Osteoblast (primary cell): ENCODE data around the gene BAZ1B. TPM values are rescaled to one million over a fixed set of nuclear protein-coding genes. Genes with fewer than 3 reads are reported as not detected.
"Not testable (repeated sequence)": the region's sequence is repeated elsewhere in the genome, so short reads cannot be mapped to it uniquely, and the experiment has no call there.

Experiments
- DNase-seq: peaks from one replicate; pipeline ENCODE4 v3.0.0; 2011; ENCODE audit warnings: low spot score, mixed read lengths; ENCODE audit not compliant: insufficient read length; ENCODE audit errors: missing footprints
- H2AFZ ChIP-seq: 2 replicates; pipeline ENCODE4 v1.6.0; 2011; ENCODE audit warnings: mild to moderate bottlenecking, low read length
- H3K27ac ChIP-seq: 2 replicates; pipeline ENCODE4 v1.5.1; 2011; ENCODE audit warnings: mild to moderate bottlenecking, low read depth, low read length, moderate library complexity
- H3K27me3 ChIP-seq: 2 replicates; pipeline ENCODE4 v1.6.0; 2012; ENCODE audit warnings: mild to moderate bottlenecking, control low read depth, inconsistent platforms, low read length, moderate library complexity; ENCODE audit not compliant: insufficient read depth
- H3K36me3 ChIP-seq: 2 replicates; pipeline ENCODE4 v1.5.1; 2011; ENCODE audit warnings: mild to moderate bottlenecking, low read length, control low read depth, moderate library complexity; ENCODE audit not compliant: insufficient read depth
- H3K4me1 ChIP-seq: 2 replicates; pipeline ENCODE4 v1.5.1; 2011; ENCODE audit warnings: mild to moderate bottlenecking, low read length, control low read depth, moderate library complexity; ENCODE audit not compliant: insufficient read depth
- H3K4me2 ChIP-seq: 2 replicates; pipeline ENCODE4 v1.6.0; 2011; ENCODE audit warnings: mild to moderate bottlenecking, low read length; ENCODE audit not compliant: insufficient read depth
- H3K4me3 ChIP-seq: fragments of 200-600 bp; sonication (generic); 3 replicates; pipeline ENCODE4 v1.5.1; 2012; ENCODE audit warnings: mild to moderate bottlenecking, low read length, inconsistent platforms; ENCODE audit not compliant: insufficient read depth
- H3K79me2 ChIP-seq: 2 replicates; pipeline ENCODE4 v1.6.0; 2012; ENCODE audit warnings: mild to moderate bottlenecking, low read length, control low read depth, inconsistent platforms; ENCODE audit not compliant: insufficient read depth
- H3K9me3 ChIP-seq: 2 replicates; pipeline ENCODE4 v1.5.1; 2011; ENCODE audit warnings: low read depth, low read length, control low read depth
- H4K20me1 ChIP-seq: 2 replicates; pipeline ENCODE4 v1.6.0; 2012; ENCODE audit warnings: mild to moderate bottlenecking, low read length, control low read depth; ENCODE audit not compliant: insufficient read depth
- CTCF ChIP-seq: IDR thresholded peaks from 2 replicates; pipeline ENCODE4 v1.5.1; 2011; ENCODE audit warnings: mild to moderate bottlenecking, low read depth, low read length, moderate library complexity; ENCODE audit errors: extremely low read depth
- total RNA-seq: library from RNA; depleted of rRNA; stranded (reverse); fragments of >200 nt; gene quantifications from 2 replicates; pipeline ENCODE4 v1.2.3, GENCODE V29; 2012

BAZ1B gene
- total RNA-seq, 1 donor: 61.2 TPM

GRCh38 chr7:73470208-73470607, 51.9 kb downstream of the BAZ1B start:
- Histone ChIP-seq H4K20me1 (no peaks in the 10 kb centered on the region), H3K9me3 (no peaks in the 10 kb centered on the region), H3K4me1 (no peaks in the 10 kb centered on the region), H3K36me3 (peaks cover 69% of the 10 kb centered on the region), H3K79me2 (peaks cover 51% of the 10 kb centered on the region), H3K27me3 (no peaks in the 10 kb centered on the region), H3K4me3 (no peak overlapping the region), H3K4me2 (no peak overlapping the region), H3K27ac (no peak overlapping the region), H2AFZ (no peak overlapping the region)
- no peak for DNase-seq
- no peak for TF ChIP-seq CTCF

GRCh38 chr7:73467046-73467445, 55.0 kb downstream of the BAZ1B start:
- Histone ChIP-seq H3K79me2 (peaks cover 25% of the 10 kb centered on the region), H3K36me3 (peaks cover 80% of the 10 kb centered on the region)
- not testable (repeated sequence) for H2AFZ ChIP-seq, DNase-seq, H3K4me1 ChIP-seq, H3K9me3 ChIP-seq, H3K27ac ChIP-seq, H3K4me3 ChIP-seq, H4K20me1 ChIP-seq, H3K4me2 ChIP-seq, H3K27me3 ChIP-seq

GRCh38 chr7:73466112-73466511, 56.0 kb downstream of the BAZ1B start:
- no peaks in the 10 kb centered on the region for H3K9me3 ChIP-seq
- H3K4me2 ChIP-seq: no peak overlapping the region
- DNase-seq: no peak
- H3K4me3 ChIP-seq: no peak overlapping the region
- peaks cover 16% of the 10 kb centered on the region for H3K79me2 ChIP-seq
- peaks cover 89% of the 10 kb centered on the region for H3K36me3 ChIP-seq
- no peaks in the 10 kb centered on the region for H3K4me1 ChIP-seq
- H3K27me3 ChIP-seq: no peaks in the 10 kb centered on the region
- no peaks in the 10 kb centered on the region for H4K20me1 ChIP-seq
- TF ChIP-seq CTCF: no peak
- H3K27ac ChIP-seq: no peak overlapping the region
- no peak overlapping the region for H2AFZ ChIP-seq

- Histone ChIP-seq H3K4me3 (no peak overlapping the region), H4K20me1 (no peaks in the 10 kb centered on the region), H3K79me2 (peaks cover 9% of the 10 kb centered on the region), H3K4me1 (no peaks in the 10 kb centered on the region), H3K4me2 (no peak overlapping the region), H3K9me3 (no peaks in the 10 kb centered on the region), H3K27ac (no peak overlapping the region), H3K36me3 (peaks cover 91% of the 10 kb centered on the region), H2AFZ (no peak overlapping the region), H3K27me3 (no peaks in the 10 kb centered on the region)
- no peak for DNase-seq
- TF ChIP-seq CTCF: no peak
These were observed 58.1 kb downstream of the BAZ1B start for GRCh38 chr7:73463966-73464365.
